Measurements from ENCODE around the gene TTF1.

TTF1 gene, protein sequence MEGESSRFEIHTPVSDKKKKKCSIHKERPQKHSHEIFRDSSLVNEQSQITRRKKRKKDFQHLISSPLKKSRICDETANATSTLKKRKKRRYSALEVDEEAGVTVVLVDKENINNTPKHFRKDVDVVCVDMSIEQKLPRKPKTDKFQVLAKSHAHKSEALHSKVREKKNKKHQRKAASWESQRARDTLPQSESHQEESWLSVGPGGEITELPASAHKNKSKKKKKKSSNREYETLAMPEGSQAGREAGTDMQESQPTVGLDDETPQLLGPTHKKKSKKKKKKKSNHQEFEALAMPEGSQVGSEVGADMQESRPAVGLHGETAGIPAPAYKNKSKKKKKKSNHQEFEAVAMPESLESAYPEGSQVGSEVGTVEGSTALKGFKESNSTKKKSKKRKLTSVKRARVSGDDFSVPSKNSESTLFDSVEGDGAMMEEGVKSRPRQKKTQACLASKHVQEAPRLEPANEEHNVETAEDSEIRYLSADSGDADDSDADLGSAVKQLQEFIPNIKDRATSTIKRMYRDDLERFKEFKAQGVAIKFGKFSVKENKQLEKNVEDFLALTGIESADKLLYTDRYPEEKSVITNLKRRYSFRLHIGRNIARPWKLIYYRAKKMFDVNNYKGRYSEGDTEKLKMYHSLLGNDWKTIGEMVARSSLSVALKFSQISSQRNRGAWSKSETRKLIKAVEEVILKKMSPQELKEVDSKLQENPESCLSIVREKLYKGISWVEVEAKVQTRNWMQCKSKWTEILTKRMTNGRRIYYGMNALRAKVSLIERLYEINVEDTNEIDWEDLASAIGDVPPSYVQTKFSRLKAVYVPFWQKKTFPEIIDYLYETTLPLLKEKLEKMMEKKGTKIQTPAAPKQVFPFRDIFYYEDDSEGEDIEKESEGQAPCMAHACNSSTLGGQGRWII

DNA sequence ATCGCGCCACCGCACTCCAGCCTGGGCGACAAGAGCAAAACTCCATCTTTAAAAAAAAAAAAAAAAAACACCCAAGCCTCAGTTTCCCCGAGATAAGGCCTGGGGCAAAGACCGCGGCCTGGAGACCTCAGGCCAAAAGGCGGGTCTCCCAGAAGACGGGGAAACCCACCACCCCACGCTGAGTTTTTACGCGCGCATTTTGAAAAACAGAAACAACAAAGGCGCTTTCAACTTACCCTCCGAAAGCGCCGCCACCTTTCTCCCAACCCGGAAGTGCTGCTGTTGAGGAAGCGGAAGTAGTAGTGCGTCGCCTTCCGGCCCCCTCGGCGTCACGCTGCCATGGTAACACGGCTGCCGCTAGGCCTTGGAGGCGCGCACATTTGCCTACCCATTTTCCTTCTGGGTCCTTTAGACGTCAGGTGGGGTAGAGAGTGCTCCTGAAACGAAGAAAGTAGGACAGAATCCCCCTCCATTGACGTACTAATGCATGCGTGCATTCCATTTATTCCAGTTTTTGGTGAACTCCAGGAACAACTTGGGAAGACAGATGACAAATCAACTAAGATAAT lies at the start of gene TTF1:
TSS of gene TTF1 (minus strand) at position 287 of the 569 bp plus-strand sequence. CDS start 4,019 bp downstream, outside the sequence.
- peak within 1 kb of the TSS; percentile 65 for H3K4me3 ChIP-seq (ENCODE audit: low read depth, low read length)
- TF ChIP-seq CTCF (IDR thresholded peaks at IDR 0.05; ENCODE audit: low read depth, low read length, missing control alignments) = no peak
- DNase-seq (ENCODE audit: low read depth) = peak; percentile 91

DNA sequence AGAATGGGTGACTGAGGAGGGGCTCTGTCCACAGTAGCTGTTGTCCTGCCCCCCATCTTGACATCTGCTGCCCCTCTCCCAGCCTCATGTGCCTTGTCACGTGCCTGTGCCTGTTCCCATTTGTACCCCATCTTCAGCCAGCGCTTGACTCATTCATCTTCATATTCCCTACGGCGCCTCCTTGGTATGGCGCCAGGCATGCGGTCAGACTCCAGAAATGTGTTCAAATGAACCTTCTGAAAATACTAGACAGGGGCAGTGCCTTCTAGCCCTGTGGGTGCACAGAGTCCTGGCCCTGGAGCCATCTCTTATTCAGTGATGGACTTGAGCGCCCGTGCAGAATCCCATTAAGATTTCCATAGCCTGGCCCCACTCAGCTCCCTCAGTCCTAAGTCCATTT lies 49.6 kb upstream of the TTF1 start:
- no peak for TF ChIP-seq CTCF (IDR thresholded peaks at IDR 0.05; ENCODE audit: low read depth, low read length, missing control alignments)
- no peak overlapping the region for H3K4me3 ChIP-seq (ENCODE audit: low read depth, low read length)
- no peak for DNase-seq (ENCODE audit: low read depth)

GRCh38 chr9:132451276-132451675 lies 44.6 kb upstream of the TTF1 start:
- H3K4me3 ChIP-seq (ENCODE audit: low read depth, low read length) = no peak overlapping the region
- no peak for DNase-seq (ENCODE audit: low read depth)
- TF ChIP-seq CTCF (IDR thresholded peaks at IDR 0.05; ENCODE audit: low read depth, low read length, missing control alignments) = no peak

DNA sequence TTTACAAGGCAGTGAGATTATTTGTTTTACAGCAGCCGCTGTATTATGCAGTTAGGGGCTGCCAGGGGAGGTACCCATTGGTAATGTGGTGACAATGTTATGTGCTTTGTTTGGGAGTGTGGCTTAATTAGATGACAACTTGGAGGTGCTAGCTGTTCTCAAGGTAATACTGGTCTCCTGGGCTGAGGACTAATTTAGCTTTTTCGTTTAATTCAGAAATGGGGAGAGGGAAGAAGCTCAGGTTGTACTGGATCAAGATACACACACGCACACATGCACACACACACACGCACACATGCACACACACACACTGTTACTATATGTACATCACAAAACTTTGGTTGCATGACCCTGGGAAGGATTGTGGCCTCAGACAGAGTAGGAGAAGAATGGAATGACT lies 41.3 kb upstream of the TTF1 start:
- TF ChIP-seq CTCF (IDR thresholded peaks at IDR 0.05; ENCODE audit: low read depth, low read length, missing control alignments) = no peak
- H3K4me3 ChIP-seq (ENCODE audit: low read depth, low read length) = no peak overlapping the region
- no peak for DNase-seq (ENCODE audit: low read depth)

DNA sequence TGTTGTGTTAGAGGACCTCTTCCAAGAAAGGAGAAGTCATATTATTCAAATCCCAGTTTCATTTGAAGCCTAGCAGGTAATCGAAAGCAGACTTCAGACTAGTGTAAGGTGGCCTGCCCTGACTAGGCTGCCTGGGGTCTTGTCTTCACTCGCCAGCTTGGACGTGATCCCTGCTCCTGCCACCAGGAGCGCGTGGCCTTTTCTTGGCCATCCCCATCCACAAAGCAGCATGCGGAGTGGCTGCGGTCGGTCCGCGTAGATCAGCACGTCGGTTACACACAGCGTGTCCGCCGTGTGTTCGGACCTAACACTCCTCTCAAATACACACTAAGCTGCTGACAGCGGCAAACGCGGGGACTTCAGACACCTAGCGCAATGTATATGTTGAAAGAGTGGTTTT lies 40.7 kb upstream of the TTF1 start:
- no peak for DNase-seq (ENCODE audit: low read depth)
- TF ChIP-seq CTCF (IDR thresholded peaks at IDR 0.05; ENCODE audit: low read depth, low read length, missing control alignments) = peak; percentile 9
- no peak overlapping the region for H3K4me3 ChIP-seq (ENCODE audit: low read depth, low read length)

- DNase-seq (ENCODE audit: low read depth) = no peak
- no peak for TF ChIP-seq CTCF (IDR thresholded peaks at IDR 0.05; ENCODE audit: low read depth, low read length, missing control alignments)
- no peak overlapping the region for H3K4me3 ChIP-seq (ENCODE audit: low read depth, low read length)
Measured at GRCh38 chr9:132446887-132447286, 40.2 kb upstream of the TTF1 start.
